Activated CD4-positive, alpha-beta T cell treated with anti-CD3 and anti-CD28 coated beads, Interleukin-2, Interleukin-6, amounts not matched to agents 100 ng/mL and 50 ng/mL, durations not matched to agents 16 hours and 8 hours (primary cell): Measurements from ENCODE around the gene ATG2B.
"Not testable (repeated sequence)": the region's sequence is repeated elsewhere in the genome, so short reads cannot be mapped to it uniquely, and the experiment has no call there.

Experiments
- DNase-seq: peaks from one replicate; pipeline ENCODE4 v3.0.0-alpha.2; 2020

Gene ATG2B

DNA sequence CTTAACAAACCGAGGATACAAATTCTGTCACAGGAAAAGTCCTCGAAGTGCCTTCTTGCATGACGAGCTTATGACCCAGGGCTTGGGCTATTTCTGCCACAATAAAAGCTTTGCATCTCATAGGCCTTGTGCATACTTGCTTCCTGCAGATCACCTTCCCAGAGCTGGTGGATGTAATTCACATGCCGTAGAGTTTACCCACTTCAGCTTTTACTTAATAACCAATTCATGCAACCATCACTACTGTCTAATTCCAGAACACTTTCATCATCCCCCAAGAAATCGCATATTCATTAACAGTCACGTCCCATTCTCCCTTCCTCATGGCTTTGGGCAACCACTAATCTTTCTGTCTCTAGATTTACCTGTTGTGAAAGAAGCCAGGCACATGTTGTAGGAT, 116.1 kb downstream of the ATG2B start:
- DNase-seq, result no peak

DNA sequence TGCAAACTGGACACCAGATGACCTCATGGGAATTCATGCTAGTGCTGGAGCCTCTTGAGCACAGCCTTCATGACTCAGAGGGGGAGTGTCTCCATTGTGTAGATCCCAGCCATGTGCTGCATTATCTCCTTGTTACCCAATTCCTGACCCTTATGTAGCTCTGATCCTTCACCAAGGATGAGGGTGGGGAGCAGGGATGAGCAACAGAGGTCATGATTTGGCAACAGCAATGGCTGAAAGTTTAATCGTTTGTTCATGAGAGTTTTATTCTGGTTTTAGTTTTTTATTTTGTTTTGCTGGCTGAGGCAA, 116.6 kb downstream of the ATG2B start:
- DNase-seq, result no peak

DNA sequence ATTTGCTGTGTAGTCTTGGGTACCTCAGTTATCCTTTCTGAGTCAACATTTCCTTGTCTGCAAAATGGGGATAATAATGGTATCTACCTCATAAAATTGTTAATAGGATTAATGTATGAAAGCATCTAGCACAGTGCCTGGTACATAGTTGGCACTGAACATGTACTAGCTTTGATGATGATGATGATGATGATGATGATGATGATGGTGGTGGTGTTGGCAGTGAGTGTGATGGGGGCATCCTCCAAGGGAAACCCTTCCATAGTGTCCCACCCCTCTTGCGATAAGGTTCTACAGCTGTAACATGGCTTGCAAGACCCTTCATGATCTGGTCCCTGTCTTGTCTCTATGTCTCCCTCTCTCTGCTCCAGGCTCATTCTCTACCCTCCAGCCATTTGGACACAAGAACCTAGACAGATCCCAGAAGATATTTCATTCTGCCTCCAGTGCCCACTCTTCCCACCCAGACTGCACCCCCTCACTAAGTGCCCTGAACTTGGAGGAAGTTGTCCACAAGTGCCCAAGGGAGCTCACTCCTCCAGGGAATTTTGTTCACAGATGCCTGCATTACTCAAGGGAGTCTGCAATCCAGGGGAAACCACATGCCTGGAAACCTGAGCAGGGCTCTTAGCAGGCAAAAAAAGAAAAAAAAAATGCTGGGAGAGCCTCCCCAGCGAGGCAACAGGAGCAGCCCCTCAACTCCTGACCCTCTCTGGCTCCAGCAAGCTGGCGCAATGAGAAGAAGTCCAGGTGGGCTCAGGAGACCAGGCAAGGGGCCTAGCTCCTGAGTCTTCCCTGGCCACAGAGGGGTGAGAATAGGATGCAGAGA, 117.2 kb downstream of the ATG2B start:
- no peak for DNase-seq

DNA sequence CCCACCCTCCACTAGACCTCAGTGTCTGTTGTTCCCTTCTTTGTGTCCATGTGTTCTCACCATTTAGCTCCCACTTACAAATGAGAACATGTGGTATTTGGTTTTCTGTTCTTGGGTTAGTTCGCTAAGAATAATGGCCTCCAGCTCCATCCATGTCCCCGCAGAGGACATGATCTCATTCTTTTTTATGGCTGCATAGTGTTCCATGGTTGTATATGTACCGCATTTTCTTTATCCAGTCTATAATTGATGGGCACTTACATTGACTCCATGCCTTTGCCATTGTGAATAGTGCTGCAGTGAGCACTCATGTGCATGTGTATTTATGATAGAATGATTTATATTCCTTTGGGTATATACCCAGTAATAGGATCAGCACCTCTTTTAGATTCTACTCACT, 118.1 kb downstream of the ATG2B start:
- not testable (repeated sequence) for DNase-seq

DNA sequence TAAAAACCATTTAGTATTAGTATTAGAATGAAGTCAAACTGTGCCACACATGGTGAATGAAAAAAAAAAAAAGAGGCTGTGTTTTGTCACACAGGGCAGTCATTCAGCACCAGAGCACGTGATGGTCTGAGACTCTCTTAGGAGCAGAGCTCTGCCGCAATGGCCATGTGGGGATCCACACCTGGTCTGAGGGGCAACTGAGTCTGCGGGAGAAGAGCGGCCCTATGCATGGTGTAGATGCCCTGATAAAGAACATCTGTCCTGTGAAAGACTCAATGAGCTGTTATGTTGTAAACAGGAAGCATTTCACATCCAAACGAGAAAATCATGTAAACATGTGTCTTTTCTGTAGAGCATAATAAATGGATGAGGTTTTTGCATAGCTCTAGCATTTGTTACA, 119.4 kb downstream of the ATG2B start:
- no peak for DNase-seq

DNA sequence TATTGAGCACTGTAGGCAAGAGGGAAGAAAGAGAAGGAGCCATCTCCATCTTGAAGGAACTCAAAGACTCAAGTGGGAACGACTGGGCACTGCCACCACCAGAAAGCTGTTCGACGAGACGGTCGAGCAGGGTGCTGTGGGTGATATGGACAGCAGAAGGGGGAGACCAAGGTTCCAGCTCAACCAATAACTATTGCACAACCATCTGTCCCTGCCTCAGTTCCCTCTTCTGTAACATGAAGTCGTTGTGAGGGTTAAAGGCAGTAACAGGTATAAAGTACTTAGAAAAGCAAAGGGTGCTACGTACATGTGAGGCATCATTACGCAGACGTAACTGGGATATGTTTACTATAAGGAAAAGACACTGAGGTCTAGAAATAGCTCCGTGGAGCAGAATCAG, 121.0 kb downstream of the ATG2B start:
- DNase-seq, result no peak

DNA sequence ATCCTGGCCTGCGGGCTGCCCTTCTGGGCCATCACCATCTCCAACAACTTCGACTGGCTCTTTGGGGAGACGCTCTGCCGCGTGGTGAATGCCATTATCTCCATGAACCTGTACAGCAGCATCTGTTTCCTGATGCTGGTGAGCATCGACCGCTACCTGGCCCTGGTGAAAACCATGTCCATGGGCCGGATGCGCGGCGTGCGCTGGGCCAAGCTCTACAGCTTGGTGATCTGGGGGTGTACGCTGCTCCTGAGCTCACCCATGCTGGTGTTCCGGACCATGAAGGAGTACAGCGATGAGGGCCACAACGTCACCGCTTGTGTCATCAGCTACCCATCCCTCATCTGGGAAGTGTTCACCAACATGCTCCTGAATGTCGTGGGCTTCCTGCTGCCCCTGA, 122.5 kb downstream of the ATG2B start:
- DNase-seq, result no peak

DNA sequence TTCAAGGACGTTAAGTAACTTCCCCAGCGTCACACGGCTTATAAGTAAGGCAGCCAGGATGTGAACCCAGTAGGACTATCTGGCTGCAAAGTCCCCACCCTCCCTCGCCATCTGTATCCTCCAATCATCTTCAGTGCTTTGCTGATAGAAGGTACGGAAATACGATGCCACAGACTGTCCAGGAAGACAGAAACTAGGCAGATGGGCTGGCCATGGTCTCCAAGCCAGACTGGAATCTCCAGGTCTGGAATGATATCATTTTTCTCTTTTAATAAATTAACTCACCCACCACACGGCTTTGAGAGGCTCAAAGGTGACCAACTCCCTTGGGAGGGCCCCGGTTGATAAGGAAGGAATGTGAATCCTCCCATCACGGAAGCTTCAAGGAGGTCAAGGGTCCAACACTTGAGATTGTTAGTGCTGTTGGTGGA, 123.4 kb downstream of the ATG2B start:
- no peak for DNase-seq

DNA sequence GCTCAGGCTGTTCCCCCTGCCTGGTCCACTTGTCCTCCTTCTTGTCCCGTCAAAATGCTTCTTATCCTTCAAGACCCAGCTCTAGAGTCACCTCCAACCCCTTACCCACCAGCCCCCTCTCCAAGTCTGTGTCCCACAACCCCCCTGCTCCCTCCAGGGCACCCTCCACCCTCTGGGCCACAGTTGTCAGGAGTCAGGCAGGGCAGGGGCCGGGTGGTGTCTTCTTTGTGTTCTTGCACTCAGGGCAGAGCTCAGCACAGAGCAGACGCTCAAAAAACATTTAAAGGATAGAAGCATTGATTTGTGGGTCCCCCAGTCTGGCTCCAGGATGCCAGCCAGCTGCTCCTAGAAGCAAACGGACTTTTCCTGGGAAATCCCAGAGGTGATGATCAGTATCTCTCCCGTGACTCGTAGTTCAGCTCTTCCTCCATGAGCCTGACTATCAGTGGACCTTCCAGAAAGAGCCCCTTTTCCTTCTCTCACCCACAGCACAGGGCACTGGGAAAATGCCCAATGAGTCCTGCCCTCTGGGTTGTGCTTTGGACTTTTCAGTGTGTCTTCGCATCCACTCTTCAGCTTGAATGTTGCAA, 124.4 kb downstream of the ATG2B start:
- DNase-seq, result no peak

DNA sequence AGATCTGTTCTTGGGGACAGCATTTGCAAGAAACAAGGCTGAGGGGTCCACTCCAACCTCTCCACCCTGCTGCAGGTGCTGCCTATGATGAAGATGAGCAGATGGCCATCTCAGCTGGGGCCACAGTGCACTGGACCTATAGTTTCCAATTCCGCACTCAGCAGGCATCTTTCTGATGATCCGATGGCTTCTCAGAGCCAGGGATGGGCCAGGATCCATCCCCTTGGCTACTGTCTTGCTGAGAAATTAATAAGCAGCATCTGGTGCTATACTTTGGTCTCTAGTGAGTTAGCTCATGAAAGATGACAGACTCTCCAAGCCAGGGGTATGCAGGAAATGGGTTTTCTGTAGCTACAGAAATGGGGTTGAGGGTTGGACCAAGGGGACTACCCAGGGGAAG, 125.5 kb downstream of the ATG2B start:
- no peak for DNase-seq

DNA sequence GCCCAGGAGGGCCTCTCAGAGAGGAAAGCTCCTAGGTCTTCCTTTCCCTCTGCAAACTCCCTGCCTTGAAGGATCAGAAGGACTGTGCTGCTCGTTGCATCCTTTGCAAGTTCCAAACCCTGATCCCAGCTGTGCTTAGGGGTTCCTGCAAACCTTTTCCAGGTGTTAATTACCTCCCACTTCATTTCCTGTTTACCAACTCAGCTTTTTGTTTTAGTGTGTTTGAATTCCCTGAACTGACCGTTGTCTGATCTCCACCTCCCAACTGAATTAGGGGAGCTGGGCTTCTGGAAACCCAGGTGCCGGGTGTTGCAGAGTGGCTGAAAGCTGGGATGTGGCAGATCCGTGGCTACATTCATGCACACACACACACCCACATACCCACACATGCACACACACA, 127.7 kb downstream of the ATG2B start:
- no peak for DNase-seq

DNA sequence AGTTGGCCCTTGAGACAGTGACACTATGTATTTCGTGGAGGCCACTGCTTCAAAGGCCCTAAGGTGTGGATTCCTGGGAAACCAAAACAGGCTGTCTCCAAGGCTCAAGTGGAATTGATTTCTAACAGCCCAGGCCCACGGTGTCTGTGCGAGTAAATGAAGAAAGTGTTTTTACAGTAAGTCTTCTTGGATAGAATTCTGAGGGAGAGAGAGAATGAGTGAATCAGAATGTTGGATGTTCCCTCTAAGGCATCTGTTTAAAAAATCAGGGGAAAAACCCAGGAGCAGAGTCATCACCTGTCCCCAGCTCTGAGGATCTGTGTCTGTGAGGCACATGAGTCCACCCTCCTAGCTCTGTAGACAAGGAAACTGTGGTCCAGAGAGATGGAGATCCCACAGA, 129.5 kb downstream of the ATG2B start:
- no peak for DNase-seq

DNA sequence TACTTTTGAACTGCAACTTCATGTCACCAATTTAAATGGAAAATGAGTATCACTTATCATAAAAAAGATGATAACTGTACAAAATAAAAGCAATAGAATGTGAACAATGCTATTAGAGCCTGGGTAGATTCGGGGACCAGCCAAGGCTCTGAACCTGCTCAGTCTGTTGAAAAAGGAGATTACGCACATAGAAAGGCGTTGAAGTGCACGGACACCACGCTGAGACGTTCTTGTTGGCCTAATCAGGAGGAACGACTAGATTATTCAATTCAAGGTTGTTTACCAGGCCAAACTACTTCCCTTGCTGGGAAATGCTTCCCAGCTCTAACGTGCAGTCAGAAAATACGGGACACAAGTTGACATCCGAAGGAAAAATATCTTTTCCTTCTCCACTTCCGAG, 130.6 kb downstream of the ATG2B start:
- DNase-seq, result no peak

DNA sequence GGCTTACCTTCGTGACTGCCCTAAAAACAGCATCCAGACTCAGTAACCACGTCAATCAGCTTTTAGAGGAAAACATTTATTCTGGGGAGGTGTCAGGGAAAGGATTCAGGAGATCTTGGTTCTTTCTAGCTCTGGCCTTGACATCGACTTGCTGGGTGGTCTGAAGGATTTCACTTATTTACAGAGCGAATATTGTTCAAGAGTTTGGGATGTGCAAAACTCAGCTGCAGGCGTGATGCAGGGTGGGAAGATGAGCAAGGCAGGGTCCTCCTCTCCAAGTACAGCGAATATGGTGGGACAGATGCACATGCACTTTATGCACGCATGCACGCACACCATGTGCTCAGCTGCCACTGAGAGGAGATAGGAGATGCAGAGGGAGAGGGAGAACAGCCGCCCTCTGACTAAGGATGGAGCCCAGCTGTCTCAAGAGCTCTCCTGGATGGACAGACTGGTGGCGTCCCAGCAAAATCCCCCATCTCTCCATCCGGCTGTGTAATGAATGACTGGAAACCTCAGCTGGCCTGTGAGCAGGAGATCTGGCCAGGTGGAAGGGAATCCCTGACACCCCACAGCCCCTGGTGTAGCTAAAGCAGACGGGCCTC, 131.5 kb downstream of the ATG2B start:
- DNase-seq, result no peak

DNA sequence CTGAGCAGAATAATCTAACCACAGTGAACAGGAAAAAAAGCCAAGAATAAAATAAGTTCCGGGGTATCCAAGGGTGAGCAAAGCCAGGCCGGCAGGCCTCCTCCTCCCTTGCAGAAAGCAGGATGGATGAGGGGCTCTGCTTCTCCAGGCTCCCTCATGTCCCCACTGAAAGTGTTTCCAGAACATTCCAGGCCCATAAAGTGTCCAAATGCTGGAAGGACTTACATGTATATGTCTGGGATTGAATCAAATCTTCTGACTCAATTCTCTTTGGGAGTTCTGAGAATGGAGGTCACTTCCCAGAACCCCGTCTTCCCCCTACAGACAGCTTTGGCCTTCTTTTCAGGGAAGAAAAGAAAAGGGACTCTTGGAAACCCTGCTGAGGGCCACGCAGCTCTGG, 132.1 kb downstream of the ATG2B start:
- no peak for DNase-seq

DNA sequence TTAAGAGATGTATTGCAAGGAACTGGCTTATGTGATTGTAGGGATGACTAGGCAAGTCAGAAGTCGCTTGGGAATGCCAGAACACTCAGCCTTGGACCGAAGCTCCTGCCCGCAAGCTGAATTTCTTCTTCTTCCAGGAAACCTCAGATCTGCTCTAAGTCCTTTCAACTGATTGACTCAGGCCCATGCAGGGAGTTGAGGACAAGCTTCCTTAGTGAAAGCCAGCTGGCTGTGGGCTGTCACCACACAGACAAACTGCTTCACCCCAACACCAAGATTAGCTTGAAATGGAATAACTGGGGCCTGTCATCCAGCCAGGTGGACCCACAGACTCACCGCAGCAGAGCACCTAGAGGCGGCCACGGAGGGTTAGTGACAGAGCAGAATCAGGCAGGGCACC, 133.8 kb downstream of the ATG2B start:
- no peak for DNase-seq
